ENCODE data around the gene PALMD.

PALMD gene

DNA sequence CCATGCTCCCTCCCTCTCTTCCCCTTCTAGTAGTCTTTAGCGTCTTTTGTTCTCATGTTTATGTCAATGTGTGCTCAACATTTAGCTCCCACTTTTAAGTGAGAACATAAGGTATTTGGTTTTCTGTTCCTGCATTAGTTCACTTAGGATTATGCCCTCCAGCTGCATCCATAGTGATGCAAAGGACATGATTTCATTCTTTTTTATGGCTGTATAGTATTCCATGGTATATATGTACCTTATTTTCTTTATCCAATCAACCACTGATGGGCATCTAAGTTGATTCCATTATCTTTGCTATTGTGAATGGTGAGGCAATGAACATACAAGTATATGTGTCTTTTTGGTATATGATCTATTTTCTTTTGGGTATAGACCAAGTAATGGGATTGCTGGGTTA, 38.3 kb upstream of the PALMD start:
- no peak for TF ChIP-seq SPI1 (IDR thresholded peaks at IDR 0.05; ENCODE audit: borderline replicate concordance, low read depth)
- TF ChIP-seq, protein P1, sequence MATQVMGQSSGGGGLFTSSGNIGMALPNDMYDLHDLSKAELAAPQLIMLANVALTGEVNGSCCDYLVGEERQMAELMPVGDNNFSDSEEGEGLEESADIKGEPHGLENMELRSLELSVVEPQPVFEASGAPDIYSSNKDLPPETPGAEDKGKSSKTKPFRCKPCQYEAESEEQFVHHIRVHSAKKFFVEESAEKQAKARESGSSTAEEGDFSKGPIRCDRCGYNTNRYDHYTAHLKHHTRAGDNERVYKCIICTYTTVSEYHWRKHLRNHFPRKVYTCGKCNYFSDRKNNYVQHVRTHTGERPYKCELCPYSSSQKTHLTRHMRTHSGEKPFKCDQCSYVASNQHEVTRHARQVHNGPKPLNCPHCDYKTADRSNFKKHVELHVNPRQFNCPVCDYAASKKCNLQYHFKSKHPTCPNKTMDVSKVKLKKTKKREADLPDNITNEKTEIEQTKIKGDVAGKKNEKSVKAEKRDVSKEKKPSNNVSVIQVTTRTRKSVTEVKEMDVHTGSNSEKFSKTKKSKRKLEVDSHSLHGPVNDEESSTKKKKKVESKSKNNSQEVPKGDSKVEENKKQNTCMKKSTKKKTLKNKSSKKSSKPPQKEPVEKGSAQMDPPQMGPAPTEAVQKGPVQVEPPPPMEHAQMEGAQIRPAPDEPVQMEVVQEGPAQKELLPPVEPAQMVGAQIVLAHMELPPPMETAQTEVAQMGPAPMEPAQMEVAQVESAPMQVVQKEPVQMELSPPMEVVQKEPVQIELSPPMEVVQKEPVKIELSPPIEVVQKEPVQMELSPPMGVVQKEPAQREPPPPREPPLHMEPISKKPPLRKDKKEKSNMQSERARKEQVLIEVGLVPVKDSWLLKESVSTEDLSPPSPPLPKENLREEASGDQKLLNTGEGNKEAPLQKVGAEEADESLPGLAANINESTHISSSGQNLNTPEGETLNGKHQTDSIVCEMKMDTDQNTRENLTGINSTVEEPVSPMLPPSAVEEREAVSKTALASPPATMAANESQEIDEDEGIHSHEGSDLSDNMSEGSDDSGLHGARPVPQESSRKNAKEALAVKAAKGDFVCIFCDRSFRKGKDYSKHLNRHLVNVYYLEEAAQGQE (IDR thresholded peaks at IDR 0.05; ENCODE audit: insufficient replicate concordance, low read depth): no peak
- TF ChIP-seq POLR2AphosphoS5 (IDR thresholded peaks at IDR 0.05; ENCODE audit: low read depth): no peak
- TF ChIP-seq, protein P2, sequence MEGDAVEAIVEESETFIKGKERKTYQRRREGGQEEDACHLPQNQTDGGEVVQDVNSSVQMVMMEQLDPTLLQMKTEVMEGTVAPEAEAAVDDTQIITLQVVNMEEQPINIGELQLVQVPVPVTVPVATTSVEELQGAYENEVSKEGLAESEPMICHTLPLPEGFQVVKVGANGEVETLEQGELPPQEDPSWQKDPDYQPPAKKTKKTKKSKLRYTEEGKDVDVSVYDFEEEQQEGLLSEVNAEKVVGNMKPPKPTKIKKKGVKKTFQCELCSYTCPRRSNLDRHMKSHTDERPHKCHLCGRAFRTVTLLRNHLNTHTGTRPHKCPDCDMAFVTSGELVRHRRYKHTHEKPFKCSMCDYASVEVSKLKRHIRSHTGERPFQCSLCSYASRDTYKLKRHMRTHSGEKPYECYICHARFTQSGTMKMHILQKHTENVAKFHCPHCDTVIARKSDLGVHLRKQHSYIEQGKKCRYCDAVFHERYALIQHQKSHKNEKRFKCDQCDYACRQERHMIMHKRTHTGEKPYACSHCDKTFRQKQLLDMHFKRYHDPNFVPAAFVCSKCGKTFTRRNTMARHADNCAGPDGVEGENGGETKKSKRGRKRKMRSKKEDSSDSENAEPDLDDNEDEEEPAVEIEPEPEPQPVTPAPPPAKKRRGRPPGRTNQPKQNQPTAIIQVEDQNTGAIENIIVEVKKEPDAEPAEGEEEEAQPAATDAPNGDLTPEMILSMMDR (IDR thresholded peaks at IDR 0.05; ENCODE audit: insufficient read depth, low read length): no peak
- TF ChIP-seq GABPA (IDR thresholded peaks at IDR 0.05; ENCODE audit: low read depth): no peak
- Histone ChIP-seq H3K4me3 (replicated peaks; ENCODE audit: insufficient read depth, low read length) (no peak overlapping the region), H3K27ac (replicated peaks) (no peak overlapping the region), H3K27me3 (ENCODE audit: insufficient read depth, poor library complexity, severe bottlenecking) (no peaks in the 10 kb centered on the region)
- no peak for DNase-seq (ENCODE audit: low read depth in 1 of 2, low spot score in 1 of 2)

DNA sequence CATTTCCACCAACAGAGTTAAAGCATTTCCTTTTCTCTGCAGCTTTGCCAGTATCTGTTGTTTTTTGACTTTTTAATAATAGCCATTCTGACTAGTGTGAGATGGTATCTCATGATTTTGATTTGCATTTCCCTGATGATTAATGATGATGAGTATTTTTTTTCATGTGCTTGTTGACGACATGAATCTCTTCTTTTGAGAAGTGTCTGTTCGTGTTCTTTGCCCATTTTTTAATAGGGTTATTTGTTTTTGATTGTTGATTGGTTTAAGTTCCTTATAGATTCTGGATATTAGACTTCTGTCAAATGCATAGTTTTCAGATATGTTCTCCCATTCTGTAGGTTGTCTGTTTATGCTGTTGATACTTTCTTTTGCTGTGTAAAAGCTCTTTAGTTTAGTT, 37.9 kb upstream of the PALMD start:
- no peak for DNase-seq (ENCODE audit: low read depth in 1 of 2, low spot score in 1 of 2)
- Histone ChIP-seq H3K4me3 (replicated peaks; ENCODE audit: insufficient read depth, low read length) (no peak overlapping the region), H3K27me3 (ENCODE audit: insufficient read depth, poor library complexity, severe bottlenecking) (no peaks in the 10 kb centered on the region), H3K27ac (replicated peaks) (no peak overlapping the region)
- TF ChIP-seq, protein P2 (IDR thresholded peaks at IDR 0.05; ENCODE audit: insufficient read depth, low read length): no peak
- TF ChIP-seq SPI1 (IDR thresholded peaks at IDR 0.05; ENCODE audit: borderline replicate concordance, low read depth) (no peak), POLR2AphosphoS5 (IDR thresholded peaks at IDR 0.05; ENCODE audit: low read depth) (no peak)

DNA sequence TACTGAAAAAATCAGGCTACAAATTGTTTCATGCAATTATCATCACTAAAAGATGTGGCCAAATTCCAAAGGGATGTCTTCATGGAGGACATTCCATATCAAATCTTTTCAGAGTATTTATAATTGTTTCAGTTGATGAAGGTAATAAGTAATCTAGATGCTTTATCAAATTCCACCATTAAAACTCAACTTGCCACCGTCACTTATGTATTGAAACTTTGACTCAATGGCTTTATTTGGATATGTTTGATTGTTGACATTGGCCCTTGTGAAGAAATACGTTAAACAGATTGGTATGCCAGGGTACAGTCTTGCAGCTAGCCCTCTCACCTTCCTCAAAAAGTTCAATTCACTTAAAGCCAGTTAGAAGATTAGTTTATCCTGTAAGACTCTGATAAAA, 32.2 kb upstream of the PALMD start:
- no peaks in the 10 kb centered on the region for H3K27me3 ChIP-seq (ENCODE audit: insufficient read depth, poor library complexity, severe bottlenecking)
- H3K4me3 ChIP-seq (replicated peaks; ENCODE audit: insufficient read depth, low read length): no peak overlapping the region
- no peak overlapping the region for H3K27ac ChIP-seq (replicated peaks)
- DNase-seq (ENCODE audit: low read depth in 1 of 2, low spot score in 1 of 2): no peak
- TF ChIP-seq POLR2AphosphoS5 (IDR thresholded peaks at IDR 0.05; ENCODE audit: low read depth) (no peak), SPI1 (IDR thresholded peaks at IDR 0.05; ENCODE audit: borderline replicate concordance, low read depth) (no peak), GABPA (IDR thresholded peaks at IDR 0.05; ENCODE audit: low read depth) (no peak)
- TF ChIP-seq, protein P2 (IDR thresholded peaks at IDR 0.05; ENCODE audit: insufficient read depth, low read length): no peak
- TF ChIP-seq, protein P1 (IDR thresholded peaks at IDR 0.05; ENCODE audit: insufficient replicate concordance, low read depth): no peak

DNA sequence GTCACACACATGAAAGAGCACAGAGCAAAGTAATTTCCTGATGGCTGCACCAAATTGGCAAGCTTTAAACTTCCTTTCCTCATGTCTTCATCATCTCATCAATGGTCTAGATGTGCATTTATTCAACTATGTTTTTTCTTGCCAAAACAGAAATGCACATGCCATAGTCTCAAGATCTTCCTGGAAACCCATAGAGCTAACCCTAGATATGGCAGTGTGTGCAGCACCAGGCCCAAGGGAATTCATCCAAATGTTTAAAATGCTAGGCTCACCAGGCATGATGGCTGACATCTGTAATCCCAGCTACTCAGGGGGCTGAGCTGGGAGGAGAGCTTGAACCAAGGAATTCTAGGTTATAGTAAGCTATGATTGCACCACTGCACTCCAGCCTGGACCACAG, 31.2 kb upstream of the PALMD start:
- no peaks in the 10 kb centered on the region for H3K27me3 ChIP-seq (ENCODE audit: insufficient read depth, poor library complexity, severe bottlenecking)
- H3K27ac ChIP-seq (replicated peaks): no peak overlapping the region
- TF ChIP-seq, protein P2 (IDR thresholded peaks at IDR 0.05; ENCODE audit: insufficient read depth, low read length): no peak
- no peak for TF ChIP-seq SPI1 (IDR thresholded peaks at IDR 0.05; ENCODE audit: borderline replicate concordance, low read depth)
- DNase-seq (ENCODE audit: low read depth in 1 of 2, low spot score in 1 of 2): no peak
- no peak overlapping the region for H3K4me3 ChIP-seq (replicated peaks; ENCODE audit: insufficient read depth, low read length)
